Osteoblast (primary cell): ENCODE results near the gene RSPRY1. TPM values are rescaled to one million over a fixed set of nuclear protein-coding genes. Genes with fewer than 3 reads are reported as not detected.

Source experiments
- DNase-seq: peaks from one replicate; pipeline ENCODE4 v3.0.0; 2011; ENCODE audit warnings: low spot score, mixed read lengths; ENCODE audit not compliant: insufficient read length; ENCODE audit errors: missing footprints
- H2AFZ ChIP-seq: 2 replicates; pipeline ENCODE4 v1.6.0; 2011; ENCODE audit warnings: mild to moderate bottlenecking, low read length
- H3K27ac ChIP-seq: 2 replicates; pipeline ENCODE4 v1.5.1; 2011; ENCODE audit warnings: mild to moderate bottlenecking, low read depth, low read length, moderate library complexity
- H3K27me3 ChIP-seq: 2 replicates; pipeline ENCODE4 v1.6.0; 2012; ENCODE audit warnings: mild to moderate bottlenecking, control low read depth, inconsistent platforms, low read length, moderate library complexity; ENCODE audit not compliant: insufficient read depth
- H3K36me3 ChIP-seq: 2 replicates; pipeline ENCODE4 v1.5.1; 2011; ENCODE audit warnings: mild to moderate bottlenecking, low read length, control low read depth, moderate library complexity; ENCODE audit not compliant: insufficient read depth
- H3K4me1 ChIP-seq: 2 replicates; pipeline ENCODE4 v1.5.1; 2011; ENCODE audit warnings: mild to moderate bottlenecking, low read length, control low read depth, moderate library complexity; ENCODE audit not compliant: insufficient read depth
- H3K4me2 ChIP-seq: 2 replicates; pipeline ENCODE4 v1.6.0; 2011; ENCODE audit warnings: mild to moderate bottlenecking, low read length; ENCODE audit not compliant: insufficient read depth
- H3K4me3 ChIP-seq: fragments of 200-600 bp; sonication (generic); 3 replicates; pipeline ENCODE4 v1.5.1; 2012; ENCODE audit warnings: mild to moderate bottlenecking, low read length, inconsistent platforms; ENCODE audit not compliant: insufficient read depth
- H3K79me2 ChIP-seq: 2 replicates; pipeline ENCODE4 v1.6.0; 2012; ENCODE audit warnings: mild to moderate bottlenecking, low read length, control low read depth, inconsistent platforms; ENCODE audit not compliant: insufficient read depth
- H3K9me3 ChIP-seq: 2 replicates; pipeline ENCODE4 v1.5.1; 2011; ENCODE audit warnings: low read depth, low read length, control low read depth
- H4K20me1 ChIP-seq: 2 replicates; pipeline ENCODE4 v1.6.0; 2012; ENCODE audit warnings: mild to moderate bottlenecking, low read length, control low read depth; ENCODE audit not compliant: insufficient read depth
- CTCF ChIP-seq: IDR thresholded peaks from 2 replicates; pipeline ENCODE4 v1.5.1; 2011; ENCODE audit warnings: mild to moderate bottlenecking, low read depth, low read length, moderate library complexity; ENCODE audit errors: extremely low read depth
- total RNA-seq: library from RNA; depleted of rRNA; stranded (reverse); fragments of >200 nt; gene quantifications from 2 replicates; pipeline ENCODE4 v1.2.3, GENCODE V29; 2012

Gene RSPRY1
- total RNA-seq, 1 donor: 57.2 TPM

- TF ChIP-seq CTCF: no peak
- Histone ChIP-seq H3K4me1 (peaks cover 2% of the 10 kb centered on the region), H3K27me3 (peaks cover 44% of the 10 kb centered on the region), H2AFZ (peak within 1 kb of the TSS; percentile 47), H3K4me2 (peak within 1 kb of the TSS; percentile 73), H3K36me3 (no peaks in the 10 kb centered on the region), H3K9me3 (no peaks in the 10 kb centered on the region), H4K20me1 (no peaks in the 10 kb centered on the region), H3K79me2 (no peaks in the 10 kb centered on the region), H3K4me3 (peak within 1 kb of the TSS; percentile 64), H3K27ac (no peak within 1 kb of the TSS)
- DNase-seq: peak; percentile 91
These were observed 98.3 kb downstream of the RSPRY1 start, which contains the start of gene PLLP for GRCh38 chr16:57284209-57284951. TSS of gene PLLP (minus strand) at chr16:57284672. CDS start at chr16:57284540, 132 bp downstream.

- Histone ChIP-seq H3K36me3 (no peaks in the 10 kb centered on the region), H3K4me1 (peaks cover 2% of the 10 kb centered on the region), H3K4me3 (peak overlapping the region; percentile 64), H3K27me3 (peaks cover 44% of the 10 kb centered on the region), H3K27ac (no peak overlapping the region), H3K4me2 (peak overlapping the region; percentile 73), H4K20me1 (no peaks in the 10 kb centered on the region), H2AFZ (peak overlapping the region; percentile 47), H3K9me3 (no peaks in the 10 kb centered on the region), H3K79me2 (no peaks in the 10 kb centered on the region)
- TF ChIP-seq CTCF: no peak
- no peak for DNase-seq
These were observed 98.8 kb downstream of the RSPRY1 start for GRCh38 chr16:57284952-57285363.

- no peaks in the 10 kb centered on the region for H3K9me3 ChIP-seq
- no peak for DNase-seq
- H3K4me3 ChIP-seq: no peak overlapping the region
- no peak overlapping the region for H3K27ac ChIP-seq
- peaks cover 6% of the 10 kb centered on the region for H3K4me1 ChIP-seq
- H3K4me2 ChIP-seq: no peak overlapping the region
- no peaks in the 10 kb centered on the region for H3K79me2 ChIP-seq
- no peaks in the 10 kb centered on the region for H3K36me3 ChIP-seq
- H3K27me3 ChIP-seq: peaks cover 44% of the 10 kb centered on the region
- H4K20me1 ChIP-seq: no peaks in the 10 kb centered on the region
- no peak overlapping the region for H2AFZ ChIP-seq
- no peak for TF ChIP-seq CTCF
These were observed 99.2 kb downstream of the RSPRY1 start for GRCh38 chr16:57285379-57285778.

GRCh38 chr16:57289391-57290257, 103.5 kb downstream of the RSPRY1 start:
- H3K27me3 ChIP-seq: peaks cover 10% of the 10 kb centered on the region
- no peaks in the 10 kb centered on the region for H3K36me3 ChIP-seq
- H3K9me3 ChIP-seq: no peaks in the 10 kb centered on the region
- H3K4me3 ChIP-seq: no peak overlapping the region
- no peak overlapping the region for H3K4me2 ChIP-seq
- H3K79me2 ChIP-seq: no peaks in the 10 kb centered on the region
- H4K20me1 ChIP-seq: no peaks in the 10 kb centered on the region
- H3K27ac ChIP-seq: no peak overlapping the region
- peak overlapping the region; percentile 66 for H2AFZ ChIP-seq
- H3K4me1 ChIP-seq: peaks cover 4% of the 10 kb centered on the region
- no peak for TF ChIP-seq CTCF
- peak; percentile 48 for DNase-seq
